K562 (cell line): ENCODE measurements around the gene RXYLT1. TPM values are rescaled to one million over a fixed set of nuclear protein-coding genes. Genes with fewer than 3 reads are reported as not detected.

Experiments used
- ATAC-seq: fragments of 200-7000 bp; cut with Tn5 transposase; 3 replicates; pipeline ENCODE4 v1.9.1; 2020; ENCODE audit warnings: moderate library complexity
- BruUV-seq: library from RNA; stranded (reverse); fragments of 400-500 nt; replicated peaks from 2 replicates; lab custom pipeline; 2021; lab: Mats Ljungman, UMichigan
- CTCF ChIA-PET: fragments of 300-600 bp; formaldehyde crosslinking; extraction: SDS; loops from one replicate; lab custom pipeline; 2021; ENCODE audit warnings: low intra/inter-chr PET ratio; lab: Yijun Ruan, JAX
- POLR2A ChIA-PET: fragments of 300-600, 350-650 bp; sonication (Branson Sonifier 250); formaldehyde crosslinking; extraction: SDS; loops from one replicate; lab custom pipeline; 2021; ENCODE audit warnings: antibody characterized with exemption, inconsistent platforms; lab: Yijun Ruan, JAX
- DNase-seq, 4 experiments: peaks; one replicate each; pipeline versions ENCODE4 v3.0.0 to v3.0.0-alpha.2; 2011 to 2018; ENCODE audit warnings: low spot score in 3 of 4, mixed read lengths in 3 of 4; ENCODE audit errors: extremely low read depth in 1 of 4
- FAIRE-seq: peaks from 2 replicates; lab custom pipeline; 2011; peaks lifted over from hg19 to GRCh38; lab: Jason Lieb, UNC
- H2AFZ ChIP-seq: 2 replicates; pipeline ENCODE4 v1.6.0; 2011; ENCODE audit warnings: low read depth, low read length, control low read depth, inconsistent platforms
- H3K27ac ChIP-seq: fragments of 200-600 bp; 3 replicates; pipeline ENCODE4 v1.8.0; 2011; ENCODE audit warnings: low read depth, mild to moderate bottlenecking, control low read depth, inconsistent platforms, low read length, moderate library complexity, mixed read lengths; ENCODE audit errors: extremely low read depth
- H3K27me3 ChIP-seq, 2 experiments: fragments of 300-600 bp in 1 of 2; 2 replicates in 1 of 2; 3 replicates in 1 of 2; pipeline versions ENCODE4 v1.6.0 to v1.8.0; 2011; ENCODE audit warnings: inconsistent platforms in 2 of 2, low read length in 2 of 2, mild to moderate bottlenecking in 1 of 2, mixed read lengths in 1 of 2, moderate library complexity in 1 of 2; ENCODE audit not compliant: control insufficient read depth in 2 of 2, insufficient read depth in 2 of 2
- H3K36me3 ChIP-seq: fragments of 300-600 bp; 3 replicates; pipeline ENCODE4 v1.8.0; 2011; ENCODE audit warnings: mild to moderate bottlenecking, low read length, inconsistent platforms; ENCODE audit not compliant: control insufficient read depth, insufficient read depth
- H3K4me1 ChIP-seq, 2 experiments: fragments of 200-600 bp in 1 of 2; replicated peaks in 1 of 2; 2 replicates in 1 of 2; 3 replicates in 1 of 2; pipeline versions ENCODE4 v1.5.1 to v1.8.0; 2011; ENCODE audit warnings: inconsistent platforms in 2 of 2, low read length in 2 of 2, mild to moderate bottlenecking in 1 of 2, mixed read lengths in 1 of 2, moderate library complexity in 1 of 2; ENCODE audit not compliant: control insufficient read depth in 2 of 2, insufficient read depth in 2 of 2
- H3K4me2 ChIP-seq: 2 replicates; pipeline ENCODE4 v1.6.1; 2011; ENCODE audit warnings: low read length, control low read depth, inconsistent platforms, mixed read lengths; ENCODE audit not compliant: insufficient read depth
- H3K4me3 ChIP-seq: fragments of 200-600 bp; sonication (generic), shearing (Covaris generic); 2 replicates; pipeline ENCODE4 v1.5.1; 2016; ENCODE audit warnings: control low read depth, inconsistent platforms
- H3K79me2 ChIP-seq: fragments of 200-600 bp; 3 replicates; pipeline ENCODE4 v1.8.0; 2011; ENCODE audit warnings: low read length, inconsistent platforms; ENCODE audit not compliant: control insufficient read depth, insufficient read depth
- H3K9ac ChIP-seq, 2 experiments: 2 replicates each; pipeline versions ENCODE4 v1.6.0 to v1.6.1; 2011; ENCODE audit warnings: low read depth in 2 of 2, low read length in 2 of 2, control low read depth in 1 of 2, inconsistent platforms in 1 of 2, mild to moderate bottlenecking in 1 of 2, mixed read lengths in 1 of 2; ENCODE audit not compliant: insufficient read depth in 1 of 2
- H3K9me1 ChIP-seq: one replicate; pipeline ENCODE4 v1.6.0; 2011; ENCODE audit warnings: inconsistent platforms, mild to moderate bottlenecking, low read length, moderate library complexity; ENCODE audit not compliant: control insufficient read depth, insufficient read depth
- H3K9me3 ChIP-seq: replicated peaks from 2 replicates; pipeline ENCODE4 v1.5.1; 2011; ENCODE audit warnings: low read depth, low read length, inconsistent platforms; ENCODE audit not compliant: control insufficient read depth, insufficient read depth
- H4K20me1 ChIP-seq: replicated peaks from 2 replicates; pipeline ENCODE4 v1.6.1; 2011; ENCODE audit warnings: low read length, inconsistent platforms, mixed read lengths; ENCODE audit not compliant: control insufficient read depth, insufficient read depth
- DIDO1 ChIP-seq: fragments of 450-650 bp; IDR thresholded peaks from 2 replicates; pipeline ENCODE4 v1.6.1; 2016; ENCODE audit warnings: low read depth, missing biosample characterization, missing genetic modification characterization
- ETV6 ChIP-seq, 3 experiments: fragments of 150-350 bp in 1 of 3; sonication (generic) in 1 of 3; formaldehyde crosslinking in 1 of 3; IDR thresholded peaks; 2 replicates each; pipeline versions ENCODE4 v1.6.1 to v1.8.0; 2014 to 2022; ENCODE audit warnings: borderline replicate concordance in 2 of 3, low read depth in 2 of 3, antibody characterized with exemption in 1 of 3, low read length in 1 of 3, mild to moderate bottlenecking in 1 of 3, missing genetic modification reagents in 1 of 3
- MYNN ChIP-seq, 2 experiments: sonication (generic); formaldehyde crosslinking in 1 of 2; IDR thresholded peaks; 2 replicates each; pipeline versions ENCODE4 v1.5.0 to v1.6.1; 2016 to 2020; ENCODE audit warnings: antibody characterized with exemption in 1 of 2, missing genetic modification reagents in 1 of 2
- PCBP1 ChIP-seq: fragments of 200-400 bp; formaldehyde crosslinking; IDR thresholded peaks from 2 replicates; pipeline ENCODE4 v1.6.1; 2018; ENCODE audit warnings: mild to moderate bottlenecking, low read depth, low read length; ENCODE audit not compliant: poor library complexity, severe bottlenecking
- PYGO2 ChIP-seq: fragments of 450-650 bp; IDR thresholded peaks from 2 replicates; pipeline ENCODE4 v1.6.1; 2016; ENCODE audit warnings: mild to moderate bottlenecking, missing genetic modification characterization, moderate library complexity, missing compliant biosample characterization
- SMARCA4 ChIP-seq: fragments of 450-650 bp; IDR thresholded peaks from 2 replicates; pipeline ENCODE4 v1.6.1; 2016
- SRSF9 ChIP-seq: fragments of 200-400 bp; formaldehyde crosslinking; IDR thresholded peaks from 2 replicates; pipeline ENCODE4 v1.6.1; 2017; ENCODE audit warnings: low read depth, low read length, borderline replicate concordance
- ZNF311 ChIP-seq: fragments of 250-450 bp; sonication (Bioruptor Pico); IDR thresholded peaks from 2 replicates; pipeline ENCODE4 v1.4.0; 2020; ENCODE audit warnings: mild to moderate bottlenecking, moderate library complexity
- whole genome bisulfite sequencing: fragments of 100-300 bp; shearing (Covaris generic); methylation state at CpG from one replicate; pipeline ENCODE4 v1.1.6; 2016; ENCODE audit warnings: low coverage, mixed read lengths; ENCODE audit not compliant: insufficient coverage; ENCODE audit errors: missing lambda C conversion rate; 5-methylcytosine and 5-hydroxymethylcytosine counted together
- in situ Hi-C: fragments of 300-500 bp; cut with MboI; formaldehyde crosslinking; loops from 4 replicates; pipeline ENCODE4 v1.15.0; 2018; ENCODE audit warnings: inconsistent platforms, mixed read lengths
- intact Hi-C: fragments of 100-400 bp; cut with micrococcal nuclease; formaldehyde crosslinking; loops from 2 replicates; pipeline ENCODE4 v1.14.2; 2022
- polyA plus RNA-seq, 8 experiments: library from polyadenylated mRNA; depleted of rRNA in 4 of 8; stranded (reverse) in 5 of 8; unstranded in 3 of 8; fragments of >200 nt; fragmentation: Nextera tagmentation in 2 of 8; fragmentation: Illumina TruSeq in 1 of 8; extraction: Ambion mirVana in 2 of 8; extraction: Trizol in 1 of 8; gene quantifications; 2 replicates each; pipeline versions ENCODE4 v1.2.1 to v1.2.3, GENCODE V29; 2011 to 2014; ENCODE audit warnings: inconsistent platforms in 1 of 8, missing spikeins in 1 of 8
- total RNA-seq, 7 experiments: library from RNA; depleted of rRNA in 6 of 7; stranded (reverse); fragments of >200 nt in 6 of 7; fragmentation: Illumina TruSeq in 2 of 7; extraction: Trizol in 2 of 7; gene quantifications; 2 replicates each; pipeline versions ENCODE4 v1.2.1 to v1.2.3, GENCODE V29; 2011 to 2021; ENCODE audit warnings: low replicate concordance in 1 of 7
- TF ChIP-seq, protein P1 (sequence below): fragments of 250-450 bp; sonication (Bioruptor Pico); IDR thresholded peaks from 2 replicates; pipeline ENCODE4 v1.8.0; 2022; ENCODE audit warnings: moderate library complexity, mild to moderate bottlenecking, inconsistent platforms

RXYLT1 gene
- total and polyA plus RNA-seq, 9 of the 15 experiments (the other 6 are each of a cell fraction or from before 2014, with no cell fraction given), result 6.7 to 26.5 (median 20.9) TPM

DNA sequence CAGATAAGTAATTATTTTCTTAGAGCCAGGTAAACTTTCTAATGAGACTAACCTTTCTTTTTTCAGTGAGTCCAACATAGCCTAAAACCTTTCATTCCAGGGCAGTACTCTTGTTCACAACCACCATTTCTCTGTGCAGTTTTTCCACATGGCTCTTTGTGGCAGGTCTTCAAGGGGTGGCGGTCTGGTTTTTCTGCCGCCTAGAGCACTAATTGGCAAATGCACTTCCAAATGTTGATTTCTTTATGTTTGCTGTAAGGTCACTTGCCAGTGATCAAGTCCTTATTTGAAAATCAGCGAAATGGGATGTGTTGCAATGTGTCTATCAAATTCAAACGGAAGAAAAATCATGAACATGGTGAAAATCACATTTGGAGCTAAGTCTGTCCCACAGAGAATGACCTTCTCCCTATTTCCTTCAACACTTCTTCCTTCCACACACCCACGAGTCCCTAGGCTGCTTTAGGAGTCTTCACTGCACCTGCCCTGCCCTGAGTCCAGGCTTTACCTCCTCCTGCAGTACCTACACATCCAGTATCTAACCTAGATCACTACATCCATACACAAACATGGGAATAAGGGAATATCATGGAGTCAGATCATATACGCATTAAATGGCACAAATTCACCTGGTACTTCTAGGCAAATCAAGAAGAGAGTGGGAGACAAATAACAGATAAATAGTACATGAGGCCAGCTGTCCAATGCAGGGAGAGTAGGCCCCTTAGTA, 66.7 kb downstream of the RXYLT1 start:
- H3K9me1 ChIP-seq, result no peaks in the 10 kb centered on the region
- POLR2A ChIA-PET, result no interaction called here
- H3K79me2 ChIP-seq, result no peaks in the 10 kb centered on the region
- no peak overlapping the region for H3K27ac ChIP-seq
- H3K36me3 ChIP-seq, result no peaks in the 10 kb centered on the region
- DNase-seq (no peak), ATAC-seq (no peak), FAIRE-seq (no peak)
- H3K4me3 ChIP-seq, result no peak overlapping the region
- no peak for TF ChIP-seq ETV6 (IDR thresholded peaks at IDR 0.05; ENCODE audit: borderline replicate concordance in 1 of 2, low read depth in 2 of 2, low read length in 1 of 2)
- no peak for TF ChIP-seq ETV6 (CRISPR knock-in tag; IDR thresholded peaks at IDR 0.05; ENCODE audit: borderline replicate concordance)
- TF ChIP-seq, protein P1, sequence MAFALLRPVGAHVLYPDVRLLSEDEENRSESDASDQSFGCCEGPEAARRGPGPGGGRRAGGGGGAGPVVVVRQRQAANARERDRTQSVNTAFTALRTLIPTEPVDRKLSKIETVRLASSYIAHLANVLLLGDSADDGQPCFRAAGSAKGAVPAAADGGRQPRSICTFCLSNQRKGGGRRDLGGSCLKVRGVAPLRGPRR (CRISPR knock-in tag), result no peak
- no peak for TF ChIP-seq SMARCA4
- no peak for TF ChIP-seq ZNF311 (CRISPR knock-in tag)
- no peak for TF ChIP-seq SRSF9
- TF ChIP-seq MYNN (IDR thresholded peaks at IDR 0.05), result no peak
- TF ChIP-seq MYNN (CRISPR knock-in tag; IDR thresholded peaks at IDR 0.05), result no peak
- TF ChIP-seq DIDO1, result no peak
- TF ChIP-seq PCBP1, result no peak
- TF ChIP-seq PYGO2 (tag), result no peak
- peaks cover 25% of the 10 kb centered on the region in 2 experiments; a peak in 4 of 5 replicates for H3K27me3 ChIP-seq
- intact Hi-C loops (loop anchor here (10.0 kb wide), 1 partner anchor 108 kb away; no protein-coding TSS in a partner anchor), in situ Hi-C loops (loop anchor here (25.0 kb wide), 1 partner anchor 541 kb away; the partner anchor contains the start of gene C12orf56)
- CTCF ChIA-PET, result no interaction called here
- no peak overlapping the region for H2AFZ ChIP-seq
- 16% methylated on average over 6 of the region's 6 CpGs for WGBS
- no peaks in the 10 kb centered on the region for H3K9me3 ChIP-seq
- no peaks in the 10 kb centered on the region for H4K20me1 ChIP-seq
- no TSS peak for BruUV-seq
- H3K4me1 ChIP-seq, result peaks cover 6 to 18% of the 10 kb centered on the region in 2 experiments; a peak in 4 of 5 replicates
- no peak overlapping the region for H3K9ac ChIP-seq
- no peak overlapping the region for H3K4me2 ChIP-seq
